Measurements from ENCODE around the gene MRPL52.
A peak's percentile ranks its signal among the peaks of the same experiment; 100 is the strongest.
"Not testable (repeated sequence)": the region's sequence is repeated elsewhere in the genome, so short reads cannot be mapped to it uniquely, and the experiment has no call there.

MRPL52 gene

DNA sequence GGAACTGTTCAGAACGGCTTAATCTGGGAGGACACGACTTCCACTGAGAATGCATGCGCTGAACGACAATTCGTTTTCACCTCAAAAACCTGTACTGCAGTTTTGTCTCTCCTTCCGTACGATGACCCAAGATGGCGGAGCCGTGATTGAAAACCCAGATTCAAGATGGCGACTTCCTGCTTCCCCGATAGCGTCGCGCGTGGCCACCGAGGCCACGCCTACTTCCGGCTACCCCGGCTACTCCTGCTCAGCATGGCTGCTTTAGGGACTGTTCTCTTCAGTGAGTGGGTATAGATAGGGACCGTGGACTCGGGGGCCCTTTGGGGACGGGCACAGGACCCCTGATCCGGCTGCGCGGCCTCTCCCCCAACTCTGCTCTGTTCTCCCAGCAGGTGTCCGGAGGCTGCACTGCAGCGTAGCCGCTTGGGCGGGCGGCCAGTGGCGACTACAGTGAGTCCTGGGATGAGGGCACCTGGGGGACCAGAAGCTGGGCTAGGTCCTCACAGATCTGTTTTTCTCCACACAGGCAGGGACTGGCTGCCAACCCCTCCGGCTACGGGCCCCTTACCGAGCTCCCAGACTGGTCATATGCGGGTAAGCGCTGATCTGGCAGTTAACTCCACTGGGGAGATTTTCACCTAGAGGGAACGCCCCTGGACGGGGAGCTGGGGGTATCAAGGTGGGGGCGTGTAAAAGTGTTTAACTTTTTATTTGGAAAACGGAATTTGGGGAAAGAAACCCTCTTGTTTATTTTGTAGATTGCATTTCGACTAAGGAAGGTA, at the start of gene MRPL52:
MRPL52 (plus strand) TSS at position 227 of the 782 bp plus-strand sequence; CDS start at position 253, 26 bp downstream.
- DNase-seq (ENCODE audit: low read depth in 2 of 2, low spot score in 1 of 2): peak; percentile 76 to 83

DNA sequence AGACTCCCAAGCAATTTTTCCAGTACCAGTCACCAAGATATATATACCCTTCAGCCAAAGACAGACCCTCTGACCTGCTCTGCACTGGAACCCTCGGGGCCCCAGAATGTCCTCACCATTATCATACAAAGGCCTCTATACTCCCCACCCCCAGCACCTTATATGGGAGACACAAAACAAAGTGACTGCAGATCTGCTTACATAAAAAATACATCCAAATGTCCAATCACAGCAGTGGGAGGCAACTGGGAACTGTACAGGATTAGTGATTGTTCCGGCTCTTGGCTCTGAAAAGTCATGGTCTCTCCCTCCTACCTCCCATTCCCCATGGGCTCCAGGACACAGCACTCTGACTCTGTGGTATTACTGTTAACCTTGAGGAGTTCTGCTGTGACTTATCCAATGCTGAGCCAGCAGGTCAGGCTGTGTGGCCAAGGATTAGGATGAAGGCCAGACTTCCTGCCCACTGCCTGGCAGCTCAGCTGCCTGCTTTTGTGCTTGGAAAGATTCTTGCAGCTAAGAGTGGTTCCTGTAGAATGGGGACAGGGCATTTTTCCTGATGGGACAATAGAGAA, 49.5 kb upstream of the MRPL52 start:
- DNase-seq (ENCODE audit: low read depth in 2 of 2, low spot score in 1 of 2): no peak

DNA sequence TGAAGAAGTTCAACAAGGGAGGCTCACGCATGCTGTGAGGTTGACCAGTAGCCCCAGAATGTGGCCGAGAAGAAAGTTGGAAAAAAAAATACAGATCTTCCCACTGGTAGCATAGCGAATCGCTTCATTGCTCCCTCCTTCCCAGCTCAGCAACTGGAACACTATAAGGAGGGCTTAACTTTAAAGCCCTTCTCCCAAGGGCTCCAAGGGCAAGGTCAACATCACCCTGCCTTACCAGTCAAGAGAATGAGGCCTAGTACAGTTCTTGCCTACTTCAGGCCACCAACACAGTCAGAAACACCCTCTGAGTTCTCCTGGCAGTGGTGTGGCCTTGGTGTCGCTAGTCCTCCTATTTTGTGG, 48.8 kb upstream of the MRPL52 start:
- DNase-seq (ENCODE audit: low read depth in 2 of 2, low spot score in 1 of 2): no peak

DNA sequence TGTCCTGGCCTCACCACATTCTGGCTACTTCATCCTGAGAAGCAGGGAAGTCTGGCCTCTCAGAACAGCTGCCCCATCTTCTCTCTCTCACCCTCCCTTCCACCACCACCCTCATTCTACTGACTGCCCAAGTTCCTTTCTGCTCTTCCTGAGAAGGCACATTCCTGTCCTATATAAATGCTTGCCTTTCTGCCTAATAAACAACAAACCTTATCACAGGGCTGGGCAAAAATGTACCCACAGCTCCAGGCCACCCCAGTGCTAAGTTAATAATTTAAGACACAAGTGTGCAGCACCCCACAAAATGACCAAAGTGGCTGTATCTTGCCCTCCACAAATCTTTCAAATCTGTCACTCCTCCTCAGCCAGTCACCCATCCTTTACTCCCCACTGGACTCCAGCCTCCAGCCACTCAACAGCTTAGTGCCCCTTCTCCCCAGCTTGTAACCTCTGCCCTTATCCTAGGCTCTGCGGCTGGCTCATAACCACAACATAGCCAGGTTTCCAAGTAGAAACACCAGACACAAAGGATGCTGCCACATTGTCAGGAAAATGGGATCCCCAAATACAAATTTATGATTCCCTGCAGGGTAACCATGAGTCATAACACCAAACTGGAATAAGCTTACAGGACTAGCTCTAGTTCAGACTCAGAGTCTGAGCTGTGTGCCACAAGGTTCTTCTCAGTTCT, 48.2 kb upstream of the MRPL52 start:
- DNase-seq (ENCODE audit: low read depth in 2 of 2, low spot score in 1 of 2): no peak

DNA sequence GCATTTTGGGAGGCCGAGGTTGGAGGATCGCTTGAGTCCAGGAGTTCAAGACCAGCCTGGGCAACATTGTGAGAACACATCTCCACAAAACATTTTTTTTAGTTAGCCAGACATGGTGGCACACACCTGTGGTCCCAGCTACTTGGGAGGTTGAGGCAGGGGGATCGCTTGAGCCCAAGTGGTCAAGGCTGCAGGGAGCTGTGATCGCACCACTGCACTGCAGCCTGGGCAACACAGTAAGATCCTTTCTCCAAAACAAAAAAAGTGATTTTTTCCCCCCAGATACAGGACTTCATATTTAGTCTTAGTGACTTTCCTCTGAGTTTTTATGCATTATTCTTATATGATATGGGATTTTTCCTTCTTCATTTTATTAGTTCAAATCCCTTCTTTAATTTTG, 43.0 kb upstream of the MRPL52 start:
- DNase-seq (ENCODE audit: low read depth in 2 of 2, low spot score in 1 of 2): no peak

DNA sequence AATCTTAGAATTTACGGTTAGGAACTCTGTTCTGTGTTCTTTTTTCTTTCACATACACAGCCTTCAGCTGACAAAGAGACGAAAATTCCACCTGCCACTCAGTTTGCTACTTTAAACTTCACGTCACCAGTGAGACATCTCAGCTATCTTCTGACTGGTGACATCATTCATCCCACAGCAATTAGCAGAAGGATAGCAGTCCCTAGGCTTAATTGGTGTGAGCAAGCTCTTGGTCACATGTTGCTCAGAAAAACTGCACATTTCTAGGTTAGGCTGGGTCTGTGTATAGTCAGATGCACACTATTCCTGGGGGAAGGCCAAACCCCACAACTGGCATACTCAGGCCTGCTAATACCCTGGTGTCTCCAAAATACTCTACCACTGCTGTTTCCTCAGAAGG, 38.4 kb upstream of the MRPL52 start:
- DNase-seq (ENCODE audit: low read depth in 2 of 2, low spot score in 1 of 2): no peak

DNA sequence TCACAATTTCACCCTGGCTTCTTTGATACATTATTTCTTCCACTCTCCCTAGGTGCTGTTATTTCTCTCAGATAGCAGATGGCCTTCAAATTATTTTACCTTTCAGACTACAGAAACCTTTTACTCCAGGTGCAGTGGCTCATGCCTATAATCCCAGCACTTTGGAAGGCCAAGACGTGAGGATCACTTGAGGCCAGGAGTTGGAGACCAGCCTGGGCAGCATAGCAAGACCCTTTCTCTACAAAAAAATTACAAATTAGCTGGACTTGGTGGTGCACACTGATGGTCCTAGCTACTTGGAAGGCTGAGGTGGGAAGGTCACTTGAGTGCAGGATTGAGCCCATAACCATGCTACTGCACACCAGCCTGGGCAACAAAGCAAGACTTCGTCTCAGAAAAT, 37.5 kb upstream of the MRPL52 start:
- DNase-seq (ENCODE audit: low read depth in 2 of 2, low spot score in 1 of 2): no peak

DNA sequence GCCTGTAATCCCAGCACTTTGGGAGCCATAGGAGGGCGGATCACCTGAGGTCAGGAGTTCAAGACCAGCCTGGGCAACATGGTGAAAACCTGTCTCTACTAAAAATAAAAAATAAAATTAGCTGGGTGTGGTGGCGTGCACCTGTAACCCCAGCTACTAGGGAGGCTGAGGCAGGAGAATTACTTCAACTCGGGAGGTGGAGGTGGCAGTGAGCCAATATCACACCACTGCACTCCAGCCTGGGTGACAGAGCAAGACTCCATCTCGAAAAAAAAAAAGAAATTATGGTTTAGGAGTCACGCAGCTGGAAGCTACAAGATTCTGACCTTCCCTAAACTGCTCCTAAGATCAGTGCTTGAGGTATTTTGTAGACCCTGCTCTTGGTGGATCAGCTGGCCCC, 36.1 kb upstream of the MRPL52 start:
- not testable (repeated sequence) for DNase-seq (ENCODE audit: low read depth in 2 of 2, low spot score in 1 of 2)

DNA sequence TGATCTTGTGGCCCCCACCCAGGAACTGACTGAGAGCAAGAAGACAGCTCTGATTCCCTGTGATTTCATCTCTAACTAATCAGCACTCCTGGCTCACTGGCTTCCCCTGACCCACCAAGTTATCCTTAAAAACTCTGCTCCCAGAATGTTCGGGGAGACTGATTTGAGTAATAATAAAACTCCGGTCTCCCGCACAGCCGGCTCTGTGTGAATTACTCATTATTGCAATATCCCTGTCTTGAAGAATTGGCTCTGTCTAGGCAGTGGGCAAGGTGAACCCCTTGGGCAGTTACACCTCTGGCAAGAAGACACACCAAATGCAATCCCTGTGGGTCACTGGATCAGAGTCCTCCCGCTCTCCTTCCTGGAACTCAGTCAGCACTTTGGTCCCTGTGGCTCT, 35.7 kb upstream of the MRPL52 start:
- DNase-seq (ENCODE audit: low read depth in 2 of 2, low spot score in 1 of 2): no peak

DNA sequence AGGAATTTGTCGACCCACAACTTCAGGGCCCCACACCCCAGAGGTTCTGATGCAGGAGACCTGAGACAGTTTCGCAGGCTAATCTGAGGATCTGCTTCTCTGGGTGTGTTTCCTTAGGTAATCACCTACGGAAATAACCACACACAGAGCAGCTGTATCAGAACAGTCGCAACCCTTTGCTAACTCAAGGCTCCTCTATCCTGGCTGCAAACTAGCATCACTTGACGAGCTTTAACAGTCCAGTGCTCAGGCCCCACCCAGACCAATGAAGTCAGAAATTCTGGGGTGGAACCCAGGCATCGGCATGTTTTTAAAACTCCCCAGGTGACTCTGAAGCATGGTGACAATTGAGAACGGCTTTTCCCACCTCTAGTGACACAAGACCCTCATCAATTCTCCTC, 35.1 kb upstream of the MRPL52 start:
- no peak for DNase-seq (ENCODE audit: low read depth in 2 of 2, low spot score in 1 of 2)

DNA sequence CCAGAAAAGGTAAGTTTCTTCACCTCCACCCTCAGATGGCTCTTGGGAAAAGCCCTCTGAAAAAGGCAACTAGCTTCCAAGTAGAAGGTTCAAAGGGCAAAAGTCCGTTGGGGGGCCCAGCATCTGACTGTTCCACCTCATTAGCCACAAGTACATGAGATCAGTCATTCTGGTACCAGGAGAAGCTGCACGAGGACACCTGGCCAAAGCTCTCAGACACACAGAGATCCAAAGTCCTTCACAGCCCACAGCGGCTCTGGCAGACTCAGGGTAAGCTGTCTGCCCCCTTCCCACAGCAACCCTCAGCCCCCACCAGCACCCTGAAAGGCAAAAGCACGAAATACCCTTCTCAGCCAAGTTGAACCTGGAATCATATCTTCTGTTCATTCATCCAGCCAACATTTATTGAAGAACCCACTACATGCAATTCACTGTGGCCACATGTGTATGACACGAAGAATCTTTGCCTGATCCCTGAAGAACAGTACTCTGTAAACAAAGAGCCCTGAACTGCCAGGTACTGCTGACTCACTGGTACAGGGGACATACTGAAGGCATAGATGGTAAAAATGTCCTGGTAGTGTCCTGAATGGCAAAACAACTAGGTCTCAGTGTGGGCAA, 33.5 kb upstream of the MRPL52 start:
- no peak for DNase-seq (ENCODE audit: low read depth in 2 of 2, low spot score in 1 of 2)

DNA sequence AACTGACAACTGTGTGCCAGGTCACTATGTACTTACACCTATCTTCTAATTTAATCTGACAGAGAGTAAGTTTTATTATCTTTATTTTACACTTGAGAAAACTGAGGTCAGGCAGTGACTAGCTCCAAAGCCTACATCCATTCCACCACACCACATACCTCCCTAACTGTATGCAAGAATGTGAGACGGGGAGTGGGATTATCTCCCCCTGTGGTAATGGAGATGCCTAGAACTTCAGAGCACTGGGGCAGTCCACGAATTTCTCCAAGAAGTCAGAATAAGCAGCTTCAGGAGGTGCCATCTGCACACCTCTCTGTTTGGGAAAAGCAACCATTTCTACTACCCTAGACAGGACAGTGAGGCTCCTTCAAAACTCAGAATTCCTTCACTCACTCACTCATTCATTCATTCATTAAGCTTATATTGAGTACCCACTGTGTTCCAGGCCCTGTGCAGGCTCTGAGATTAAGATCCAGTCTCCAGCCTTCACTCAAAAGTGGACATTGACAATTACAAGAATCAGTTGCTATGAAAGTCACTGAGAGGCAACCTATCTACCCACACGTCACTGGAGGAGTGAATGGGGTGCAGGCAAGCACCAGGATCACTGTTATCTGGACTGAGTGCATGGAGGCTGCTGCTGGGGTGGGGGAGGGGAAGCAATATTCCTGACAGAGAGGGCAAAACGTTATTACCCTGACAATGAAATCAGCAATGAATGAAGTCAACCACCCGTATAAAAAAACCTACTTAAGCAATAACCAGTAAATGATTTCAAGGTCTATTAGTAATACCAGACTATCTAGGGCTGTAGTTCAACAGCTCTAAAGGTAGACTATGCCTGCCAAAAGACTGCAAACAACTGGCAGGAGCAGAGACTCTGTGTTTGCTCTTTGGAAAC, 32.4 kb upstream of the MRPL52 start:
- no peak for DNase-seq (ENCODE audit: low read depth in 2 of 2, low spot score in 1 of 2)

DNA sequence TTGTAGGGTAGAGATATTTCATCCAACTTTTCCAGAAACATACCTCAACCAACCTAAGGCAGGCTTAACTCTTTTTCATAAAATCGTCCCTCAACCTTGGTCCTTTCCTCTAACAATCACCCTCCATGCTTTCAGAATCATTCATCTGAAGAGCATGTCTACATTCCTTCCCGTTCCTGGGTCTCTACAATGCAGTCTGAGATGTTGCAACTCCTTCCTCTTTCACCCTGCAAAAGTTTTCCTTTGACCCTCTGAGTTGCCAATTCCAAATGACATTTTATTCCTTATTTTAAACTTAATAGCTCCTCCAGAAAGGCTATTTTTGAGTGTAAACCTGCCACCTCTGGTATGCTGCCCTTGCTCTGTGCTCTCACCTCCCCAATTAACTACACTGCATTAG, 31.2 kb upstream of the MRPL52 start:
- DNase-seq (ENCODE audit: low read depth in 2 of 2, low spot score in 1 of 2): no peak

DNA sequence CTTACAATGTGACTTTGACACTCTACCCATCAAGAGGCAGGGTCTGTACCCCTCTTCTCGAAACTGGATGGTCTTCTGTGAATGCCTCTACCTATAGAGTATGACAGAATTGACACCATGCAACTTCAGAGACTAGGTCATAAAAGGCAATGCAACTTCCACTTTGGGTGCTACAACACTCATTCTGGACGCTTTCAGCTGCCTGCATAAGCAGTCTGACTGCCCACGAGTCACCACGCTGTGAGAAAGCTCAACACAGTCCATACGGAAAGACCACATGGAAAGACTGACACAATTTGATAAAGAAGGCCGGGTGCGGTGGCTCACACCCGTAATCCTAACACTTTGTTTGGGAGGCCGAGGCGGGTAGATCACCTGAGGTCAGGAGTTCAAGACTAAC, 29.3 kb upstream of the MRPL52 start:
- DNase-seq (ENCODE audit: low read depth in 2 of 2, low spot score in 1 of 2): no peak

DNA sequence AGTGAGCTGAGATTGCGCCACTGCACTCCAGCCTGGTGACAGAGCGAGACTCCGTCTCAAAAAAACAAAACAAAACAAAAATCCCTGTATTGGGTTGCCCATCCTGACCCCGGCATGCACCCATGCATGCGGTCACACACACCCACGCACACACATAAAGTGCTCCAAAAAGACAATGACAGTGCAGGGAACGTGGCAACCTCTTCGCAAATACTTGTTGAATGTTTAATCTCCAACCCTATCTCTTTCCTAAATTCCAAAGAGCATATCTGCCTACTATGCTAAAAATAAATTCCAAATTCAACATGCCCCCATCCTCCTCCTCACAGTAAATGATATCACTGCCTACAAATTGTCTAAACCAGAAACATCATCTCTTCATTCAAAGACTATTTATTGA, 28.0 kb upstream of the MRPL52 start:
- no peak for DNase-seq (ENCODE audit: low read depth in 2 of 2, low spot score in 1 of 2)

DNA sequence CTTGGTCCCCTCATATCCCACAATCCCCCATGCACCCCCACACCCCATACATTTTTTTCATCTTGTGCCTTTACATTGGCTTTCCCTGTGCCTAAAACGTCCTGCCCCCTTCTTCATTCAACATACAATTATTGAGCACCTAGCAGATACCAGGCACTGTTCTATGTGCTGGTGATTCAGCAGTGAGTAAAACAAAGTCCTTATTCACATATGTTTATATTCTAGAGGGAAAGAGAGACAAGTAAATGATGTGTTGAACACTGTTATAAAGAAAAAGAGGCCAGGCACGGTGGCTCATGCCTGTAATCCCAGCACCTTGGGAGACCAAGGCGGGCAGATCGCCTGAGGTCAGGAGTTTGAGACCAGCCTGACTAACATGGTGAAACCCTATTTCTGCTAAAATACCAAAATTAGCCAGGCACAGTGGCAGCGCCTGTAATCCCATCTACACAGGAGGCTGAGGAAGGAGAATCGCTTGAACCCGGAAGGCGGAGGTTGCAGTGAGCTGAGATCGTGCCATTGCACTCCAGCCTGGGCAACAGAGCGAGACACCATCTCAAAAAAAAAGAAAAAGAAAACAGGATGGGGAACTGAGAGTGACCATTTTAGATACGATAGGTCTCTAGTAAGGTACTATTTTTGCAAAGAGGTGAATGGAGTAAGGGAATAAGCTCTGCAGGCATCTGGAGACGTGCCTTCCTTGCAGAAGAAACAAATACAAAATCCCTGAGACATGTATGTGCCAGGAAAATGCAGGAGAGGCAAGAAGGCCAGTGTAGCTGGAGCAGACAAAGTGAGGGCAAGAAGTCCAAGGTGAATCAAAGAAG, 26.6 kb upstream of the MRPL52 start:
- no peak for DNase-seq (ENCODE audit: low read depth in 2 of 2, low spot score in 1 of 2)

DNA sequence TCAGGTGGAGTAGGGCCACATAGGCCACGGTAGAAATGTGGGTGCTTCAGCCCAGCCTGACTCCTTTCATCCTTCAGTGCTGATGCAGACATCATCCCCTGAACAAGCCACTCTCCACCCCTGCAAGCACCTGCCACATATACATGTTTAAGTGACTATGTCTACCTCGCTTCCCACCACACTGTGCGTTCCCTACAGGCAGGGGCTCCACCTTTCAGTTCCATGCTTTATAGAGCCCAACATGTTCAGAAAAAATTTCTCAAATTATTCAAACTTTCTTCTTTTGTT, 26.1 kb upstream of the MRPL52 start:
- no peak for DNase-seq (ENCODE audit: low read depth in 2 of 2, low spot score in 1 of 2)

DNA sequence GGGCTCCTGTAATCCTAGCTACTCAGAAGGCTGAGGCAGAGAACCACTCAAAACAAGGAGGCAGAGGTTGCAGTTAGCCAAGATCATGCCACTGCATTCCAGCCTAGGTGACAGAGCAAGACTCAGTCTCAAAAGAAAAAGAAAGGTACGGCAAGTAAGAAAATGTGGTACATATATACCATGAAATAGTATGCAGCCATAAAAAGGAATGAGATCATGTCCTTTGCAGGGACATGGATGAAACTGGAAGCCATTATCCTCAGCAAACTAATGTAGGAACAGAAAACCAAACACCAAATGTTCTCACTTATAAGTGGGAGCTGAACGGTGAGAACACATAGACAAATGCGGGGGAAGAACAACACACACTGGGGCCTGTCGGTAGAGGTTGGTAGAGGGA, 24.5 kb upstream of the MRPL52 start:
- not testable (repeated sequence) for DNase-seq (ENCODE audit: low read depth in 2 of 2, low spot score in 1 of 2)

DNA sequence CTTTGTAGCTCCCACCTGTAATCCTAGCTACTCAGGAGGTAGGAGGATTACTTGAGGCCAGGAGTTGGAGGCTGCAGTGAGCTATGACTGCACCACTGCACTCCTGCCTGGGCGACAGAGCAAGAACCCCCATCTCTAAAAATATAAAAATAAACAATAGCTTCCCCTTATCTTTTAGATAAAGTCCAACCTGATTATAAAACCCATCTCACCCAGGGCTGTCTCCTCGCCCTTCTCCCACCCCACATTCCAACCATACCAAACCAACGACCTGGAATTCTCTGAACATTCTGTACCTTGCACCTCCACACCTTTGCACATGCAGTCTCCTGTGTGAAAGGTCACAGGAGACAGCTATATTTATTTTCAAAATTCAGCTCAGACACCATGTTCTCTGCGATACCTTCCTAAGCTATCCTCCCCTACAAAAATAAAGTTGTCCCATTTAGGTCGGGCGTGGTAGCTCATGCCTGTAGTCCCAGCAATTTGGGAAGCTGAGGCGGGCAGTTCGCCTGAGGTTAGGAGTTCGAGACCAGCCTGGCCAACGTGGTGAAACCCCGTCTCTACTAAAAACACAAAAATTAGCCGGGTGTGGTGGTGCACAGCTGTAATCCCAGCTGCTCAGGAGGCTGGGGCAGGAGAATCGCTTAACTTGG, 22.1 kb upstream of the MRPL52 start:
- no peak for DNase-seq (ENCODE audit: low read depth in 2 of 2, low spot score in 1 of 2)

Measured in stimulated activated CD8-positive, alpha-beta memory T cell treated with anti-CD3 and anti-CD28 coated beads, Interleukin-4, amount 100 ng/mL, for 1 hour (primary cell).